ENCODE results near the gene KLHL29. TPM values are rescaled to one million over a fixed set of nuclear protein-coding genes. Genes with fewer than 3 reads are reported as not detected.

Gene KLHL29
- total RNA-seq, 2 donors from 2014 or later: 2.0 to 4.2 TPM

GRCh38 chr2:23571527-23572282 lies 186.7 kb downstream of the KLHL29 start:
- Histone ChIP-seq H3K27me3 (no peaks in the 10 kb centered on the region), H3K9me3 (no peaks in the 10 kb centered on the region), H3K4me1 (no peaks in the 10 kb centered on the region), H3K36me3 (no peaks in the 10 kb centered on the region), H3K4me3 (no peak overlapping the region), H3K27ac (no peak overlapping the region)
- no peak for DNase-seq (ENCODE audit: low spot score)
- no peak for TF ChIP-seq CTCF (IDR thresholded peaks at IDR 0.05)

- Histone ChIP-seq H3K9me3 (no peaks in the 10 kb centered on the region), H3K27ac (no peak overlapping the region), H3K4me1 (no peaks in the 10 kb centered on the region), H3K4me3 (no peak overlapping the region), H3K27me3 (no peaks in the 10 kb centered on the region), H3K36me3 (no peaks in the 10 kb centered on the region)
- TF ChIP-seq CTCF (IDR thresholded peaks at IDR 0.05): no peak
- DNase-seq (ENCODE audit: low spot score): no peak
Measured at GRCh38 chr2:23574919-23575654, 190.1 kb downstream of the KLHL29 start.

- H3K36me3 ChIP-seq: no peaks in the 10 kb centered on the region
- no peak for DNase-seq (ENCODE audit: low spot score)
- no peaks in the 10 kb centered on the region for H3K27me3 ChIP-seq
- no peak overlapping the region for H3K4me3 ChIP-seq
- no peak overlapping the region for H3K27ac ChIP-seq
- no peak for TF ChIP-seq CTCF (IDR thresholded peaks at IDR 0.05)
- H3K4me1 ChIP-seq: no peaks in the 10 kb centered on the region
- no peaks in the 10 kb centered on the region for H3K9me3 ChIP-seq
Measured at GRCh38 chr2:23578964-23579671, 194.1 kb downstream of the KLHL29 start.

- no peaks in the 10 kb centered on the region for H3K4me1 ChIP-seq
- no peak for DNase-seq (ENCODE audit: low spot score)
- H3K9me3 ChIP-seq: no peaks in the 10 kb centered on the region
- no peak overlapping the region for H3K27ac ChIP-seq
- no peak overlapping the region for H3K4me3 ChIP-seq
- no peaks in the 10 kb centered on the region for H3K27me3 ChIP-seq
- no peak for TF ChIP-seq CTCF (IDR thresholded peaks at IDR 0.05)
- no peaks in the 10 kb centered on the region for H3K36me3 ChIP-seq
Measured at GRCh38 chr2:23579674-23580073, 194.7 kb downstream of the KLHL29 start.

- no peaks in the 10 kb centered on the region for H3K36me3 ChIP-seq
- DNase-seq (ENCODE audit: low spot score): no peak
- no peaks in the 10 kb centered on the region for H3K9me3 ChIP-seq
- no peaks in the 10 kb centered on the region for H3K4me1 ChIP-seq
- H3K27ac ChIP-seq: no peak overlapping the region
- no peak for TF ChIP-seq CTCF (IDR thresholded peaks at IDR 0.05)
- H3K4me3 ChIP-seq: no peak overlapping the region
- H3K27me3 ChIP-seq: no peaks in the 10 kb centered on the region
Measured at GRCh38 chr2:23583467-23583866, 198.5 kb downstream of the KLHL29 start.
